Mesenchymal stem cell (in vitro differentiated cells and primary cell): Measurements from ENCODE around the gene PDHX.
A peak's percentile ranks its signal among the peaks of the same experiment; 100 is the strongest.

ENCODE experiments used
- DNase-seq: peaks from one replicate; pipeline ENCODE4 v3.0.0-alpha.2; 2013
- H2AFZ ChIP-seq: one replicate; pipeline ENCODE4 v1.6.1; 2013; ENCODE audit warnings: low read depth, mild to moderate bottlenecking, control low read depth, inconsistent platforms, low read length, moderate library complexity
- H2AK5ac ChIP-seq: 2 replicates; pipeline ENCODE4 v1.6.1; 2013; ENCODE audit warnings: low read length, moderate library complexity, mild to moderate bottlenecking, inconsistent platforms; ENCODE audit not compliant: severe bottlenecking
- H2BK120ac ChIP-seq: one replicate; pipeline ENCODE4 v1.6.1; 2013; ENCODE audit warnings: low read depth, mild to moderate bottlenecking, inconsistent platforms, low read length, moderate library complexity
- H2BK12ac ChIP-seq, 2 experiments: one replicate each; pipeline ENCODE4 v1.6.1; 2013; ENCODE audit warnings: inconsistent platforms in 2 of 2, low read length in 2 of 2, mild to moderate bottlenecking in 2 of 2, moderate library complexity in 2 of 2, control low read depth in 1 of 2
- H2BK15ac ChIP-seq: one replicate; pipeline ENCODE4 v1.6.1; 2013; ENCODE audit warnings: mild to moderate bottlenecking, low read depth, inconsistent platforms; ENCODE audit not compliant: poor library complexity, severe bottlenecking
- H2BK5ac ChIP-seq: 2 replicates; pipeline ENCODE4 v1.6.1; 2013; ENCODE audit warnings: low read depth, mild to moderate bottlenecking, low read length, control low read depth, inconsistent platforms; ENCODE audit not compliant: poor library complexity, severe bottlenecking
- H3K14ac ChIP-seq, 2 experiments: one replicate each; pipeline ENCODE4 v1.6.1; 2013; ENCODE audit warnings: inconsistent platforms in 2 of 2, low read length in 2 of 2, control low read depth in 1 of 2, mild to moderate bottlenecking in 1 of 2, moderate library complexity in 1 of 2
- H3K18ac ChIP-seq, 2 experiments: one replicate each; pipeline ENCODE4 v1.6.1; 2013; ENCODE audit warnings: inconsistent platforms in 2 of 2, low read length in 2 of 2, control low read depth in 1 of 2, low read depth in 1 of 2, mild to moderate bottlenecking in 1 of 2
- H3K23ac ChIP-seq, 2 experiments: one replicate each; pipeline ENCODE4 v1.6.1; 2013; ENCODE audit warnings: inconsistent platforms in 2 of 2, low read length in 2 of 2, mild to moderate bottlenecking in 2 of 2, moderate library complexity in 2 of 2, control low read depth in 1 of 2
- H3K27ac ChIP-seq: 2 replicates; pipeline ENCODE4 v1.5.1; 2013; ENCODE audit warnings: mild to moderate bottlenecking, moderate library complexity, low read length, control low read depth, inconsistent platforms; ENCODE audit not compliant: poor library complexity, severe bottlenecking
- H3K27me3 ChIP-seq, 2 experiments: 2 replicates each; pipeline versions ENCODE4 v1.6.1 to v1.7.0; 2013; ENCODE audit warnings: low read length in 2 of 2, mild to moderate bottlenecking in 2 of 2, moderate library complexity in 2 of 2, control low read depth in 1 of 2, inconsistent platforms in 1 of 2; ENCODE audit not compliant: control insufficient read depth in 1 of 2, insufficient read depth in 1 of 2
- H3K36me3 ChIP-seq, 2 experiments: 2 replicates each; pipeline versions ENCODE4 v1.6.1 to v1.7.0; 2013; ENCODE audit warnings: low read length in 2 of 2, control low read depth in 1 of 2, inconsistent platforms in 1 of 2, low read depth in 1 of 2, mild to moderate bottlenecking in 1 of 2; ENCODE audit not compliant: insufficient read depth in 2 of 2, control insufficient read depth in 1 of 2
- H3K4ac ChIP-seq, 2 experiments: one replicate each; pipeline ENCODE4 v1.6.1; 2013; ENCODE audit warnings: inconsistent platforms in 2 of 2, low read length in 2 of 2, mild to moderate bottlenecking in 2 of 2, moderate library complexity in 2 of 2, control low read depth in 1 of 2, low read depth in 1 of 2
- H3K4me1 ChIP-seq: 2 replicates; pipeline ENCODE4 v1.6.1; 2013; ENCODE audit warnings: low read depth, low read length, control low read depth; ENCODE audit not compliant: control insufficient read depth, insufficient read depth
- H3K4me2 ChIP-seq: 2 replicates; pipeline ENCODE4 v1.6.1; 2013; ENCODE audit warnings: low read length, mild to moderate bottlenecking, inconsistent platforms; ENCODE audit not compliant: poor library complexity, severe bottlenecking
- H3K4me3 ChIP-seq, 2 experiments: 2 replicates each; pipeline versions ENCODE4 v1.5.1 to v1.7.0; 2013; ENCODE audit warnings: low read length in 2 of 2, mild to moderate bottlenecking in 2 of 2, control low read depth in 1 of 2, low read depth in 1 of 2; ENCODE audit not compliant: insufficient read depth in 1 of 2
- H3K79me1 ChIP-seq: replicated peaks from 2 replicates; pipeline ENCODE4 v1.6.1; 2013; ENCODE audit warnings: mild to moderate bottlenecking, control low read depth, low read length, inconsistent platforms; ENCODE audit not compliant: poor library complexity, severe bottlenecking
- H3K9ac ChIP-seq: 2 replicates; pipeline ENCODE4 v1.7.0; 2013; ENCODE audit warnings: mild to moderate bottlenecking, low read length, moderate library complexity
- H3K9me3 ChIP-seq: 2 replicates; pipeline ENCODE4 v1.7.0; 2013; ENCODE audit warnings: mild to moderate bottlenecking, low read length; ENCODE audit not compliant: control insufficient read depth
- H4K8ac ChIP-seq: one replicate; pipeline ENCODE4 v1.6.1; 2013; ENCODE audit warnings: inconsistent platforms, mild to moderate bottlenecking, low read length, moderate library complexity
- H4K91ac ChIP-seq: one replicate; pipeline ENCODE4 v1.6.1; 2013; ENCODE audit warnings: mild to moderate bottlenecking, low read length, inconsistent platforms
- WGBS: methylation state at CpG from one replicate; pipeline ENCODE4 v1.1.7; 2013; ENCODE audit warnings: mixed read lengths; 5-methylcytosine and 5-hydroxymethylcytosine counted together

PDHX gene

GRCh38 chr11:35038211-35038928 lies 122.0 kb downstream of the PDHX start:
- WGBS = 91% methylated on average over 2 of the region's 5 CpGs
- Histone ChIP-seq H4K91ac (peak overlapping the region; percentile 65), H3K27ac (no peak overlapping the region), H3K79me1 (no peaks in the 10 kb centered on the region), H3K4me1 (no peaks in the 10 kb centered on the region), H3K9me3 (no peaks in the 10 kb centered on the region), H3K4ac (no peak overlapping the region), H3K36me3 (no peaks in the 10 kb centered on the region), H2BK5ac (no peak overlapping the region), H3K27me3 (no peaks in the 10 kb centered on the region), H2AFZ (no peak overlapping the region), H4K8ac (no peak overlapping the region), H2BK15ac (no peak overlapping the region), H3K4me3 (no peak overlapping the region), H3K18ac (peak overlapping the region in 1 of 2 experiments; percentile 48), H3K14ac (no peak overlapping the region), H3K23ac (no peak overlapping the region), H2BK120ac (no peak overlapping the region), H3K4me2 (no peak overlapping the region), H2BK12ac (peak overlapping the region; percentile 75 to 84), H2AK5ac (no peak overlapping the region), H3K9ac (no peak overlapping the region)
- DNase-seq = no peak

GRCh38 chr11:35039076-35039475 lies 122.7 kb downstream of the PDHX start:
- H3K4me1 ChIP-seq = no peaks in the 10 kb centered on the region
- peak overlapping the region; percentile 8 for H2BK120ac ChIP-seq
- H3K14ac ChIP-seq = no peak overlapping the region
- no peak overlapping the region for H3K4me2 ChIP-seq
- no peak for DNase-seq
- no peak overlapping the region for H3K4ac ChIP-seq
- H3K4me3 ChIP-seq = no peak overlapping the region
- no peak overlapping the region for H2BK15ac ChIP-seq
- H3K27me3 ChIP-seq = no peaks in the 10 kb centered on the region
- WGBS = 67% methylated on average over 1 of the region's 3 CpGs
- H3K9ac ChIP-seq = no peak overlapping the region
- no peak overlapping the region for H2BK12ac ChIP-seq
- no peak overlapping the region for H2AK5ac ChIP-seq
- H3K79me1 ChIP-seq = no peaks in the 10 kb centered on the region
- no peaks in the 10 kb centered on the region for H3K36me3 ChIP-seq
- no peak overlapping the region for H3K27ac ChIP-seq
- H3K9me3 ChIP-seq = no peaks in the 10 kb centered on the region
- H2AFZ ChIP-seq = no peak overlapping the region
- no peak overlapping the region for H2BK5ac ChIP-seq
- no peak overlapping the region for H3K23ac ChIP-seq
- H4K91ac ChIP-seq = no peak overlapping the region
- no peak overlapping the region for H3K18ac ChIP-seq
- H4K8ac ChIP-seq = no peak overlapping the region

- Histone ChIP-seq H2AFZ (no peak overlapping the region), H3K79me1 (no peaks in the 10 kb centered on the region), H2BK120ac (no peak overlapping the region), H3K4me1 (peaks cover 4% of the 10 kb centered on the region), H2AK5ac (peak overlapping the region; percentile 18), H3K23ac (no peak overlapping the region), H3K14ac (no peak overlapping the region), H3K4me2 (peak overlapping the region; percentile 37), H3K9ac (peak overlapping the region; percentile 14), H4K91ac (no peak overlapping the region), H3K27ac (peak overlapping the region; percentile 19), H3K18ac (peak overlapping the region in 1 of 2 experiments; percentile 30), H3K36me3 (no peaks in the 10 kb centered on the region), H2BK15ac (no peak overlapping the region), H3K27me3 (no peaks in the 10 kb centered on the region), H2BK12ac (peak overlapping the region in 1 of 2 experiments; percentile 54), H3K4ac (peak overlapping the region in 1 of 2 experiments; percentile 72), H2BK5ac (no peak overlapping the region), H4K8ac (no peak overlapping the region), H3K4me3 (no peak overlapping the region), H3K9me3 (no peaks in the 10 kb centered on the region)
- WGBS = 46% methylated on average over 9 of the region's 12 CpGs
- peak; percentile 86 for DNase-seq
Measured at GRCh38 chr11:35040221-35040942, 124.0 kb downstream of the PDHX start.

- Histone ChIP-seq H4K8ac (no peak overlapping the region), H2BK12ac (peak overlapping the region in 1 of 2 experiments; percentile 51), H2BK5ac (no peak overlapping the region), H3K27ac (no peak overlapping the region), H3K23ac (no peak overlapping the region), H3K36me3 (no peaks in the 10 kb centered on the region), H3K4ac (no peak overlapping the region), H3K9ac (no peak overlapping the region), H3K4me3 (no peak overlapping the region), H2BK15ac (no peak overlapping the region), H3K18ac (no peak overlapping the region), H3K4me2 (no peak overlapping the region), H2AK5ac (no peak overlapping the region), H4K91ac (no peak overlapping the region), H3K9me3 (no peaks in the 10 kb centered on the region), H3K14ac (no peak overlapping the region), H2BK120ac (no peak overlapping the region), H3K27me3 (no peaks in the 10 kb centered on the region), H3K79me1 (no peaks in the 10 kb centered on the region), H2AFZ (no peak overlapping the region), H3K4me1 (peaks cover 4% of the 10 kb centered on the region)
- DNase-seq = no peak
- WGBS = 100% methylated on average over 1 of the region's 4 CpGs
Measured at GRCh38 chr11:35041070-35041554, 124.7 kb downstream of the PDHX start.
